ENCODE measurements around the gene SH3GLB2.
"Not testable (repeated sequence)": the region's sequence is repeated elsewhere in the genome, so short reads cannot be mapped to it uniquely, and the experiment has no call there.

Gene SH3GLB2

DNA sequence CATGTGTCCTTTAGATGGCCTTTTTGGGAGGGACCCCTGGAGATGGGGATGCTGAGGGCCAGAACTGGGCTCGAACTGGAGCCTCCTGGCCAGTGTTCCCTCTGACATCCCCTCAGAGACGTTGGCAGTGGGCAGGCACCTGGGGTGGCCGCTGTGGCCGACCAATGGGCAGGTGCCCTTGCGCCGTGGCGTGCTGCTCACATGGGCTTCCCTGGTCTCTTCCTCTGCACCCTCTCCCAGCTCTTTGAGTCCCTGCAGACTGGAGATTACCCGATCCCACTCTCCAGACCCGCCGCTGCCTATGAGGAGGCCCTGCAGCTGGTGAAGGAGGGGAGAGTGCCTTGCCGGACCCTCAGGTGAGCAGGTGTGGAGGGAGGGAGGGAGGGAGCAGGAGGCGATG, 32.9 kb upstream of the SH3GLB2 start:
- peaks cover 28% of the 10 kb centered on the region for H3K36me3 Mint-ChIP-seq
- H3K9me3 Mint-ChIP-seq, result no peaks in the 10 kb centered on the region
- no peaks in the 10 kb centered on the region for H3K27me3 Mint-ChIP-seq
- ATAC-seq, result no peak
- no peak overlapping the region for H3K4me3 Mint-ChIP-seq
- H3K27ac Mint-ChIP-seq, result no peak overlapping the region
- H3K4me1 Mint-ChIP-seq, result no peaks in the 10 kb centered on the region

DNA sequence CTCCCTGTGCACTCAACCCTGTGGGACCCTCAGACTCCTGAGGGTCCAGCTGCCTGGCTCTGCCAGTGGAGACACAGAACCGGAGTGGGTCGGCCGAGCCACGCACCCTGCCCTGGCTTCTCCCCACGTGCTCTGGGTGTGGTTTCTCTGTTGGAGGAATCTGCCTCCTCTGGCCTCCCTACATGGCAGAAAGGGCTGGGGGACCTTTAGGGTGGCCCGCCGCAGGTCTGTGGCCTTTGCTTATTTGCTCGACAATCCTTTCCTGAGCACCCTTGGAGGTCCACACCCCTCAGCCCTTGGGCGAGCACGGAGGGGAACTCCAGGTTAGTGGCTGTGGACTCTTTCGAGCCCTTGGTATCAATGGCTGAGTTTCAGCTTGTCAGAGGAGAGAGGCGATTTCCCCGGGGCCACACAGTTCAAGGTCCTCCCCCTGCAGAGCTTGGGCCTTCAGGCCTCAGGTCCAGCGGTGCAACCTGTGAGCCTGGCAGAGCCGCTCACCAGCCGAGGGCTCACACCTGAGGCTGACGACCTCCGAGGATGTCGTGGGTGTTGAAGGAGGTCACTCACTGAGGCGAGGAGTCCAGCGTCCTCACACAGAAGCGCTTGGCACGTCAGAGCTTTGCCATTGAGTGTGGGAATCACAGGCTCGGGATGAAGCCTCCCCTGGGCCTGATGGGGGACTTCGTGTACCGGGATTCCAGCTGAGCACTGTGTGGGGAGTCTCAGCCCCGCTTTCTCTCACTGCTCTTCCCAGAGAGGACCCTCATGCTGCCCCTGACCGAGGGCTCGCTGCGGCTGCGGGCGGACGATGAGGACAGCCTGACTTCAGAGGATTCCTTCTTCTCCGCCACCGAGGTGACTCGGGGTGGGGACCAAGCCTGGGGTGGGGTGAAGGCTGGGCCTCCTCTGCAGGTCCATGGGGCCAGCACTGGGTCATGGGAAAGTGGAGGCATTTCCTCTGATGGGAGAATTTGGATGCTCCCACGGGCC, 32.0 kb upstream of the SH3GLB2 start:
- Mint-ChIP-seq H3K9me3 (no peaks in the 10 kb centered on the region), H3K27me3 (no peaks in the 10 kb centered on the region), H3K4me1 (no peaks in the 10 kb centered on the region), H3K36me3 (peaks cover 22% of the 10 kb centered on the region), H3K27ac (no peak overlapping the region), H3K4me3 (no peak overlapping the region)
- ATAC-seq, result no peak

DNA sequence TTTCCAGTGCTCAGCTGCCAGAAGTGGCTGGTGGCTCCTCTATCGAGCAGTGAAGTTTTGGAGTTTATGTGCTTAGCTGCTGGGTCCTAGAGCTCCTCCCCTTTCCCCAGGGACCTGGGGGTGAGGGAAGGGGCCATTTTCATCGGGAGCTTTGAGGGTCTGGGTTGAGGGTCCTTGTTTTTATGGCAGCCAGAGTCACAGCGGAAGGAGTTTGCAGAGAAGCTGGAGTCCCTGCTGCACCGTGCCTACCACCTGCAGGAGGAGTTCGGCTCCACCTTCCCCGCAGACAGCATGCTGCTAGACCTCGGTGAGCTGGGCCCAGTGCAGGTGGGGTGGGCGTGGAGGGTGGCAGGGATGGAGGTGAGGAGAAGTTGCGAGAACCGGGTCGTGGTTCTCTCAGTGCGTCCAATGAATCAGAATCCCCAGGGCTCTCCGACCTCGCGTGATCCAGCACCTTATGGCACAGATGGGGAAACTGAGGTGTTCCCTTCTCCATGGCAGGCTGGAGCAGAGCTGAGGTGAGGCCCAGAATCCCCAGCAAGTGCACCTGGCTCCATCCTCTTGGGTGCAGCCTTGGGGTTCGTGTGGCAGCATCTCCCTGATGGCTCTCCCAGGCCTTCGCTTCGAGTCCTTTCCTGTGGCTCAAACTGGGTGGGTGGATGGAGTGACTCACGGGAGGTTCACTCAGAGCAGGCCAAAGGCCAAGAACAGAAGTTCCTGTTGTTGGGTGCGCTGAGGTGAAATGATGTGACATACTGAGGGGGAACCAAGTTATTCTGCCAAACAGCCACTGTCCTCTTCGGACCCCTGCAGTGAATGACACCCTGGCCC, 31.0 kb upstream of the SH3GLB2 start:
- Mint-ChIP-seq H3K4me3 (no peak overlapping the region), H3K36me3 (peaks cover 29% of the 10 kb centered on the region), H3K4me1 (no peaks in the 10 kb centered on the region), H3K9me3 (no peaks in the 10 kb centered on the region), H3K27me3 (no peaks in the 10 kb centered on the region), H3K27ac (no peak overlapping the region)
- ATAC-seq, result no peak

DNA sequence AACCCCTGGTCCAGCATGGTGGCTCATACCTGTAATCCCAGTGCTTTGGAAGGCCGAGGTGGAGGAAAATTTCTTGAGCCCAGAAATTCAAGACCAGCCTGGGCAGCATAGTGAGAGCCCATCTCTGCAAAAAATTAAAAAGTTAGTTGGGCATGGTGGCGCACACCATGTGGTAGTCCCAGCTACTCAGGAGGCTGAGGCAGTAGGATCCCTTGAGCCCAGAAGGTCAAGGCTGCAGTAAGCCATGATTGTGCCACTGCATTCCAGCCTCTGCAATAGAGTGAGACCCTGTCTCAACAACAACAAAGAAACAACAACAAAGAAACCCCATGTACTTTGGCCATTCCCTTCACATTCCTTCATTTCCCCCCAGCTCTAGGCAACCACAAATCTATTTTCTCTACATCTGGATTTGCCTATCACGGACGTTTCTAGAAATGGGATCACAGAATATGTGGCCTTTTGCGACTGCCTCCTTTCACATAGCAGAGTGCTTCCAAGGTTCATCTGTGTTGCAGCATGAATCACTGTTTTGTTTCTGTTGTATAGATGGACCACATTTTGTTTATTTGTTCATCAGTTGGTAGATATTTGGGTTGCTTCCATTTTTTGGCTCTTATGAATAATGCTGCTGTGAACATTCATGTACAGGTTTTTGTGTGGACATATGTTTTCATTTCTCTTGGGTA, 26.2 kb upstream of the SH3GLB2 start:
- Mint-ChIP-seq H3K9me3 (no peaks in the 10 kb centered on the region), H3K36me3 (peaks cover 42% of the 10 kb centered on the region), H3K27ac (no peak overlapping the region), H3K4me1 (no peaks in the 10 kb centered on the region), H3K27me3 (no peaks in the 10 kb centered on the region), H3K4me3 (no peak overlapping the region)
- no peak for ATAC-seq

DNA sequence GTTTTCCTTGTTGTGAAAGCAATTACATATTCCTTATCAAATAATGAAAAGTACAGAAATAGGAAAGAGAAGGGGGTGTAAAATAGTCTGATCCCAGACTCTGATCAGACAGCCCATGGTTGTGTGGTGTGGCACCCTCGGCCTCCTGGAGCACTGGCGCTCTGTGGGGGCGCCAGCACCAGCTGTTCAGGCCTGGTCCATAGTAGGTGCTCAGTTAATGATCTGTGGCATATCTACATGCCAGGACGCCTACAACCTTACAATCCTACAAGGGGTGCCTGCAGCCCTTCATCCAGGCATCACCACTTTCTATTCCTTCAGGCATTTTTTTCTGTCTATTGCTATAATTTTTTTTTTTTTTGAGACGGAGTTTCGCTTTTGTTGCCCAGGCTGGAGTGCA, 24.9 kb upstream of the SH3GLB2 start:
- Mint-ChIP-seq H3K4me3 (no peak overlapping the region), H3K36me3 (peaks cover 47% of the 10 kb centered on the region), H3K4me1 (no peaks in the 10 kb centered on the region), H3K27ac (no peak overlapping the region), H3K27me3 (no peaks in the 10 kb centered on the region), H3K9me3 (no peaks in the 10 kb centered on the region)
- no peak for ATAC-seq

DNA sequence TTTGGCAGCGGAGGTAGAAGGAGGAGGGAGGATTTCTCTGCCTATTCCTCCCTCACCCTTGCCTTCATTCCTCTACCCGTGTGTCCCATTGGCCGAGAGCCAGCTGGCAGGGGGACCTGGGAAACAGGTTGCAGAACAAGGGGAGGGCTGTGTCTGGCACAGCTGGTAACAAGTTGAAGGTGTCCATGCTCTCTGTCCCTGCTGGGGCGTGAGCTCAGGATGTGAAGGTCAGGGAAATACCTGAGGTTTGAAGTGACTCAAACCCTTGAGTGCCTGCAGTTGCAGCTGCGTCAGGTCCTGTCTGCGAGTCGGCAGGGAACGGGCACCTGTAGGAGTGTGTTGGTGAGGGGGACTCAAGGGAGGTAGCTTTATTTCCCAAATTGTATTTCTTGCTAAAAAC, 24.5 kb upstream of the SH3GLB2 start:
- Mint-ChIP-seq H3K9me3 (no peaks in the 10 kb centered on the region), H3K36me3 (peaks cover 51% of the 10 kb centered on the region), H3K27me3 (no peaks in the 10 kb centered on the region), H3K4me3 (no peak overlapping the region), H3K4me1 (no peaks in the 10 kb centered on the region), H3K27ac (no peak overlapping the region)
- ATAC-seq, result no peak

DNA sequence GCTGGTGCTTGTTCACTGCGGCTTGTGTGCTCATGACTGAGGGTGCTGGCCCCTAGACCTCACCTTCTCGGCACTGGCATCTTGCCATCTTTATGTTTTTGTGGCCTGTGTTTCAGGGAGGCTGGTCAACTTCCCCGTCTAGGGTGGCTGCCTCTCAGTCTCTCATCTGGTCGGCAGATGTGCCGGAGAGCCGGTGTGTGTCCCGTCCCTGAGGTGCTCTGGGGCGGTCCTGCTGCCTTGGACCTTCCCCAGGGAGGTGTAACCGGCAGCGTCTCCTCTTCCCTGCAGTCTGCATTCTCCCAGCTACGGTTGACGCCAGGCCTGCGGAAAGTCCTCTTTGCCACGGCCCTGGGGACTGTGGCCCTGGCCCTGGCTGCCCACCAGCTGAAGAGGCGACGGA, 13.9 kb upstream of the SH3GLB2 start:
- no peak for ATAC-seq
- Mint-ChIP-seq H3K27me3 (no peaks in the 10 kb centered on the region), H3K4me1 (peaks cover 36% of the 10 kb centered on the region), H3K36me3 (peaks cover 21% of the 10 kb centered on the region), H3K9me3 (no peaks in the 10 kb centered on the region), H3K27ac (no peak overlapping the region), H3K4me3 (no peak overlapping the region)

DNA sequence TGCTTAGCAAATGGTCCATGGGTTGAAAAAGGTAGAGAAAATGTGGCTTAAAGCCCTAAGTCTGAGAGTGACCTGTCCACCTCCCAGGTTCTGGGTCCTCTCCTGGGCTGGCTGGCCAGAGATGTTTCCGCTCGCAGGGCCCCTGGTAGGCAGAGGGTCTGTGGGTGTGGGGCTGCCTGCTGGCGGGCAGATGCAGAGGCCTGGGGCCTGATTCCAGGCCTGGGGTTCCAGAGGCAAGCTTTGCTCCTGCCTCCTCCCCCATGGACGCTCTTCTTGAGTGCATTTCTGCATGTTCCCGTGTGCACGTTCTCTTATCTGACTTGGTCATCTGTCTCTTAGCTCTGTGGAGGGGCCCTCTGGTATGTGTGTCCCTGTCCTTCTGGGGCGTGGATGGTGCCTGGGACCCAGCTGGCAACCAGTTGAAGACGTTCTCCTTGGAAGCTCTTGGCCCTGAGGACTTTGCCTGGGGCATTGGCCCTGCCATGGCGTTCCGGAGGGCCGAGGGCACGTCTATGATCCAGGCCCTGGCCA, 12.0 kb upstream of the SH3GLB2 start:
- Mint-ChIP-seq H3K9me3 (no peaks in the 10 kb centered on the region), H3K27me3 (no peaks in the 10 kb centered on the region), H3K36me3 (peaks cover 21% of the 10 kb centered on the region), H3K27ac (no peak overlapping the region), H3K4me1 (peaks cover 49% of the 10 kb centered on the region), H3K4me3 (no peak overlapping the region)
- no peak for ATAC-seq

DNA sequence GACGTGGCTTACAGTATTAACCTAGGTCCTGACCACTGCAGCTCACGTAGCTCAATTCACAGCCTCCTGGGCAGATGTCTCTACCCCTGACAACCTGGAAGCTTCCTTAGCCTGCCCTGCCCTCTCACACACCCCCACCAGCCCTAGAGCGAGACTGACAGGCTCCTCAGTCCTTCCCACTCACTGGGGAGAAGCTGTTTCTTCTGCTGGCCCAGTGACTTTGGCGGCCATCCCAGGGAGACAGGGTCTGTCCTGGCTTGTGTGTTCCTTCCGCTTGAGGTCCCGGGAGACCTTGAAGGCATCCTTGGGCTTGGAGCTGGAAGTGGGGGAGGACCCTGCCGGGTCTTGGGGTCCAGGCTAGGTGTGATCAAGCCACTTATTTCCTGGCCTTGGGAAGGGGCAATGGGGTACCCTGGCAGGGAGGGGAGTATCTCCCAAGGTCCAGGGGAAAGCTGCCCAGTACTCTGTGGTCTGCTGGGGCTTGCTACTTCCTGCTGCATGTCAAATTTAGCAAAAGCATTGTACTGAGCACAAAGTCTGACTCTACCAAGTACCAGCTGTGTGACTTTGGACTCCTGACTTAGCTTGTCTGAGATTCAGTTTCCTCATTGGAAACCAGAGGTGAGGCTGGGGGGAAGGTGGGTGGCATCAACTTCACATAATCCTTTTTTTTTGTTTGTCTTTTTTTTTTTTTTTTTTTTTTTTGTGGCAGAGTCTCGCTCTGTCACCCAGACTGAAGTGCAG, 10.2 kb upstream of the SH3GLB2 start:
- no peaks in the 10 kb centered on the region for H3K27me3 Mint-ChIP-seq
- H3K27ac Mint-ChIP-seq, result no peak overlapping the region
- no peaks in the 10 kb centered on the region for H3K9me3 Mint-ChIP-seq
- H3K36me3 Mint-ChIP-seq, result peaks cover 15% of the 10 kb centered on the region
- no peak for ATAC-seq
- peak overlapping the region; percentile 92 for H3K4me3 Mint-ChIP-seq
- peaks cover 49% of the 10 kb centered on the region for H3K4me1 Mint-ChIP-seq

DNA sequence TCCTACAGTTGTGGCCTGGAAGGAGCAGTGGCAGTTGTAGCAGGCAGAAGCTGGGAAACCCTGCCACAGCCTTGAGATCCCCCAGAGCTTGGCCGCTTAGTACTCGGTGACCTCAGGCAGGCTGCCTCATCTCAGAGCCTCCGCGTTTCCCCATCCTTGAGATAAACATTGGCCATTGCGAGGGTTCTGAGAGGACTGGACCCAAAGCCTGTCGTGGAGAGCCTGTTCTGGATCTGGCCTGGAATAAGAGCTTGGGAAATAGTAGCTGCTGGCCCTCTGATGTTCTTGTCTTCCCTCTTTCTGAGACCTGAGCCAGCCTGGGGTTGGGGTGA, 9.6 kb upstream of the SH3GLB2 start:
- peaks cover 49% of the 10 kb centered on the region for H3K4me1 Mint-ChIP-seq
- H3K27ac Mint-ChIP-seq, result no peak overlapping the region
- no peaks in the 10 kb centered on the region for H3K27me3 Mint-ChIP-seq
- H3K36me3 Mint-ChIP-seq, result peaks cover 14% of the 10 kb centered on the region
- no peak for ATAC-seq
- H3K4me3 Mint-ChIP-seq, result peak overlapping the region; percentile 92
- H3K9me3 Mint-ChIP-seq, result no peaks in the 10 kb centered on the region

DNA sequence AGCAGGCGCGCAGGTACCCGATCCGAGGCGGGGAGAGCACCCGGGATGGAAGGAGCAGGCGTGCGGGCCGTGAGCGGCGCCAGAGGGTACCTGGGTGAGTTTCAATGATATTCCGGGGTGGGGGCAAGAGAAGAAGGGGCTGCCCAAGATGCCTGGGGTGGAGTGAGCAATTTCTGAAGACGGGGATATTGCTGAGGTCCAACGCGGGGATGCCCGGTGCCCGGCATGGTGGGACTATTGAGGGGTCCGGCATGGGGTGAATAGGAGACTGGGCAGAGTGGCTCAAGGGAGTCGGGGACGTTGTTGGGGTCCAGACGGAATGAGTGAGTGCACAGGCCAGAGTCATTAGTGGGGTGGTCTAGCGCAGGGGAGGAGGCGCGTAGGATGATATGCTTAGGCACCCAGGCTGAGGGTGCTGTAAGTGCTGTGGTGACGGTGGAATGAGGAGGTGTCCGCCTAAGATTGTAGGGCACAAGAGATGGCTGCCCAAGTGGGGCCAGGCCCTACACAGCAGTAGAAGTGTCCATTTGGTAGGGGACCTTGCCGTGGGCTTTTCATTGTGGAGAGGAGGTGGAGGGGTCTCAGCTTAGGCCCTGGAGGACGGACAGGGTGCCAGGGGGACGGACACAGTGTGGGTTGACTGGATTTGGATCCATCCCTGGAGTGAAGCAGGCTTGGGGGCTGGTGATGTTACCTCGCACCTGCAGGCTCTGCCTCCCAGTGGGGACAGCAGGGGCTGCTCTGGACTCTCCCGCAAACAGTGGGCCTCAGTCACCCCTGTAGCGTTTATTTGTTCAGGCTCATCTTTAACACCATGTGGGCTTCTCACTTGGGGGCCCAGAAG, 9.0 kb upstream of the SH3GLB2 start:
- peak overlapping the region; percentile 92 for H3K4me3 Mint-ChIP-seq
- ATAC-seq, result no peak

DNA sequence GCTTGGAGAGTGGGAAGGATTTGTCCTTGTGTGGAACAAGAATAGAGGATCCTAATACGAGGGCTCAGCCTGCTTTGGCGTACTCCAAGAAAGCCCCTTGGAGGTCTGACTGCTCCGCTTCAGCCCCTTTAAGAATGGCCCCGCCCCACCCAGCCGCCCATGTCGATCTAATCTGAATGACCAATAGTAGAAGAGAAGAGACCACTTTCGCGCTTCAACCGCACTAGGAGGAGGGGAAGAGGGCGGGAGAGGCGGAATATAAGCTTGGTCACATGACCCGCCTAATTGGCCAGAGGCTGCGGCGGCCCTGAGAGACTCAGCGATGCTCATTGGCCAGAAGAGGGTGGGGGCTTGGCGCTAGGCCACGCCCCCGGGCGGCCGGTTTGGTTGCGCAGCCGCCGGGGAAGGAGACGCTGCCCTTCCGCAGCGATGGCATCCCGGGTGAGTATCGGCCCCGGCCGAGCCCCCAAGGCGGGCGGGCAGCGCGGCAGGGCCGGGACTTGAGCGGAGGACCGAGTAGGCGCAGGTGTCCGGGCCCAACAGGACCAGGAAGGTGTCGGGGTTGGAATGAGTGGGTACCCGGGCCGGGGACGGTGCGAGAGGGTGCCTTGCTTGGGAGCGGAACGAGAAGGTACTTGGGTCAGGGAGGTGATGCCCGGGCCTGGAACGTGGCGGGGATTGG, 8.3 kb upstream of the SH3GLB2 start, which contains the start of gene MIGA2:
Gene MIGA2, plus strand, starts transcription at position 386 of the 682 bp plus-strand sequence. CDS start 3,969 bp downstream, outside the sequence.
- Mint-ChIP-seq H3K27ac (peak within 1 kb of the TSS; percentile 90), H3K36me3 (peaks cover under 1% of the 10 kb centered on the region), H3K4me1 (peaks cover 44% of the 10 kb centered on the region), H3K4me3 (peak within 1 kb of the TSS; percentile 92), H3K27me3 (no peaks in the 10 kb centered on the region), H3K9me3 (no peaks in the 10 kb centered on the region)
- ATAC-seq, result peak; percentile 99

More for the DNA sequence above, 9.0 kb upstream of the SH3GLB2 start:
- Mint-ChIP-seq H3K9me3 (no peaks in the 10 kb centered on the region), H3K27ac (peak overlapping the region; percentile 90), H3K36me3 (peaks cover 8% of the 10 kb centered on the region), H3K27me3 (no peaks in the 10 kb centered on the region), H3K4me1 (peaks cover 44% of the 10 kb centered on the region)

DNA sequence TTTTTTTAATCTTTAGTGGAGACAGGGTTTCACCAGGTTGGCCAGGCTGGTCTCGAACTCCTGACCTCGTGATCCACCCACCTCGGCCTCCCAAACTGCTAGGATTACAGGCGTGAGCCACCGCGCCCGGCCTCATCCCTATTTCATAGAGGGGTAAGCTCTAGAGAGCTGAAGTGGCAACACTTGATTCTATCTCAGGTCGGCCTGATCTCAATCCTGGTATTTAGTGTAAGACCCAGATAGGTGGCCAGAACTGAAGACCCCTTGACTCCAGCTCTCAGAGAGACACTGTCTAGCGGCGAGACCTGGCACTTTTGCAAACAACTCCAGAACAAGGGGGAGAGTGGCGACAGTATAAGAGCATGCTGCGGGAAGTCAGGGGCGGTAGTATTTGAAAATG, 7.7 kb upstream of the SH3GLB2 start:
- peak overlapping the region; percentile 90 for H3K27ac Mint-ChIP-seq
- H3K9me3 Mint-ChIP-seq, H3K27me3 Mint-ChIP-seq, H3K36me3 Mint-ChIP-seq: not testable (repeated sequence)
- peak; percentile 1 for ATAC-seq
- peak overlapping the region; percentile 92 for H3K4me3 Mint-ChIP-seq
- H3K4me1 Mint-ChIP-seq, result peaks cover 44% of the 10 kb centered on the region
